Middle frontal gyrus (tissue), 1 donor: Measurements from ENCODE around the gene FUT6.
"Not testable (repeated sequence)": the region's sequence is repeated elsewhere in the genome, so short reads cannot be mapped to it uniquely, and the experiment has no call there.

ENCODE experiments used
- DNase-seq: peaks from one replicate; pipeline ENCODE4 v3.0.0-alpha.2; 2015; ENCODE audit warnings: low spot score; ENCODE audit errors: extremely low spot score

Gene FUT6

DNA sequence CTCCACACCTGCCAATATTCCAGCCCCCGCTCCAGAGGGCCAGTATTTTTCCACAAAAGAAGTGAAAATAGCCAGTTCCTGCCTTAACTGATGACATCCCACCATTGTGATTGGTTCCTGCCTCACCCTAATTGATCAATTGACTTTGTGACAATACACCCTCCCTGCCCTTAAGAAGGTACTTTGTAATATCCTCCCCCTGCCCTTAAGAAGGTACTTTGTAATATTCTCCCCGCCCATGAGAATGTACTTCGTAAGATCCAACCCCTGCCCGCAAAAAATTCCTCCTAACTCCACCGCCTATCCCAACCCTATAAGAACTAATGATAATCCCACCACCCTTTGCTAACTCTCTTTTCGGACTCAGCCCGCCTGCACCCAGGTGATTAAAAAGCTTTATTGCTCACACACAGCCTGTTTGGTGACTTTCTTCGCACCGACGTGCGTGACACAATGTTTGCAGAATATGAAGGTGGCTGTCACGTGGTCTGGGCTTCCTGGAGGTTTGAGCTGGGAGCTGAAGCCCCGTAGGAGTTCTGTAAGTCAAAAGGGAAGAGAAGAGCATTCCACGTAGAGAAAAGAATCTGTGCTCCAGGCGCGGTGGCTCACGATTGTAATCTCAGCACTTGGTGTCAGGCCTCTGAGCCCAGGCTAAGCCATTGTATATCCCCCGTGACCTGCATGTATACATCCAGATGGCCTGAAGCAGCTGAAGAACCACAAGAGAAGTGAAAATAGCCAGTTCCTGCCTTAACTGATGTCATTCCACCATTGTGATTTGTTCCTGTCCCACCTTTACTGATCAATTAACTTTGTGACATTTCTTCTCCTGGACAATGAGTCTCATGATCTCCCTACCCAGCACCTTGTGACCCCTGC, 17.9 kb upstream of the FUT6 start:
- no peak for DNase-seq

DNA sequence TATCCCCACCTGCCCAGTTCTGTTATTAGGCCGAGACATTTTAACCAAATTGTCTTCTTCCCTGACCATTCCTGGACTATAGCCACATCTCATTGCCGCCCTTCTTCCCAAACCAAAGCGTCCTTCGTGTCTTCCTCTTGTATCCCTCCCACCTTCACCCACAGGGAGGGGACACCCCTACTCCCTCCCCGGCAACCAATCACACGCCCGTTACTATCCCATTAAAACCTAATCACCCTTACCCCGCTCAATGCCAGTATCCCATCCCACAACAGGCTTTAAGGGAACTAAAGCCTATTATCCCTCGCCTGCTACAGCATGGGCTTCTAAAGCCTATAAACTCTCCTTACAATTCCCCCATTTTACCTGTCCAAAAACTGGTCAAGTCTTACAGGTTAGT, 15.6 kb upstream of the FUT6 start:
- DNase-seq: not testable (repeated sequence)

DNA sequence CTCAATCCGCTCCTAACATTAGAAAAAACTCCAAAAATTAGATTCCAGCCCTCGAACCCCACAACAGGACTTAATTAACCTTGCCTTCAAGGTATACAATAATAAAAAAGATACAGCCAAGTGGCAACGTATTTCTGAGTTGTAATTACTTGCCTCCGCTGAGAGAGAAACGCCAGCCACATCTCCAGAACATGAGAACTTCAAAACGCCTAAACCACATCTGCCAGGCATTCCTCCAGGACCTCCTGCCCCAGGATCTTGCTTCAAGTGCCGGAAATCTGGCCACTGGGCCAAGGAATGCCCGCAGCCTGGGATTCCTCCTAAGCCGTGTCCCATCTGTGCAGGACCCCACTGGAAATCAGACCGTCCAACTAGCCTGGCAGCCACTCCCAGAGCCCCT, 14.6 kb upstream of the FUT6 start:
- not testable (repeated sequence) for DNase-seq

DNA sequence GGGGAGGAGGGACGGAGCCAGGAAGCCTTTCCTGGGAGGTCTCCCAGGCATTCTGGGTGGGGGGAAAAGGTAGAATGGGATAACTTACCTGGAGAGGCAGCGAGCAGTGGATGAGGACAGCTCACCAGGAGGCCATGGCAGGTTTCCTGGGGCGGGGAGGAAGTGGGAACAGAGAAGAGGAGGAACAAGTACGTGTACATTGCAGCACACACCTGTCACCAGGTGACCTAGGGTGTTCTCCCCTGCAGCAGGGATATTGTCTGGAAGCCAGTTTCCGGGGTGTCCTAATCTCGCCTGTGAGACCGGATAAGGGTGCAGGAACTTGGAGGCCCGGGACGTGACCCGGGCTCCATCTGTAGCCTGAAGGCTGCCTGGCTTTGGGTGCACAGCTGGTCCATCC, 11.8 kb upstream of the FUT6 start, which contains the start of gene FUT3:
FUT3 (minus strand) TSS at position 148 of the 400 bp plus-strand sequence.
- no peak for DNase-seq

DNA sequence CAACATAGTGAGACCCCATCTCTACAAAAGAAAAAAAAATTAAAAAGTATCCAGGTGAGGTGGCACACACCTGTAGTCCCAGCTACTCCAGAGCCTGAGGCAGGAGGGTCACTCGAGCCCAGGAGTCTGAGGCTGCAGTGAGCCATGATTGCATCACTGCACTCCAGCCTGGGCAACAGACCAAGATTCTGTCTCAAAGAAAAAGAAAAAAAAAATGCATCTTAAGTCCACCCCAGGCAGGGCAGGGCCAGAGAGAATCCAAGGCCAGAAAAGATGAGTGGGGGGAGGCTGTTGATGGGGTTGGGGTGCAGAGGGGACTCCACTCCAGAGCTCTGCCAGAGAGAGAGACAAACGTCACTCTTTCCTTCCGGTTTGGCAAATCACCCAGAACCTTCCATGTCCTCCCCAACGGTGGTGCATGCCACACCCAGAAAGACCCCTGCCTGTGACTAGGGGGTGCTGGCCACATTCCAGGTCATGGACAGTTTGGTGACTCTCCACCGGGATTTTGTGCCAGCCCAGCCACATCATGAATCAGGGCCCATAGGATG, 11.3 kb upstream of the FUT6 start:
- no peak for DNase-seq

DNA sequence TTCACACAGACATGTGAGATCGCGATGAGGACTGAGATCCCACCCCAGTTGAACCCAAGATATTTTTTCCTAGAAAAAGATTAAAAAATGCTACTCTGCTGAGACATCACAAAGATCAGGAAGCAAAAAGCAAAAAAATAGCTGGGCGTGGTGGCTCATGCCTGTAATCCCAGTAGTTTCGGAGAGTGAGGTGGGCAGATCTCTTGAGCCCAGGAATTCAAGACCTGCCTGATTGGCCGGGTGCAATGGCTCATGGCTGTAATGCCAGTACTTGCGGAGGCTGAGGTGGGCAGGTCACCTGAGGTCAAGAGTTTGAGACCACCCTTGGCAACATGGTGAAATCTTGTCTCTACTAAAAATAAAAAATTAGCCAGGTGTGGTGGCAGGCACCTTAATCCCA, 10.7 kb upstream of the FUT6 start:
- DNase-seq: no peak

DNA sequence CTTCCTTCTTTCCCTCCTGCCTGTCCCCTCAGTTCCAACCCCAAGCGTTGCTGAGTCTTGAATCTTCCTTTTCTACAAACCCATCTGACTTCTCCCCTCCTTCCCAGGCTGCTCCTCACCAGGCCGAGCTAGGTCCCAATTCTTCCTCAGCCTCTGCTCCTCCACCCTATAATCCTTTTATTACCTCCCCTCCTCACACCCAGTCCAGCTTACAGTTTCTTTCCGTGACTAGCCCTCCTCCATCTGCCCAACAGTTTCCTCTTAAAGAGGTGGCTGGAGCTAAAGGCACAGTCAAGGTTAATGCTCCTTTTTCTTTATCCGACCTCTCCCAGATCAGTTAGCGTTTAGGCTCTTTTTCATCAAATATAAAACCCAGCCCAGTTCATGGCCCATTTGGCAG, 9.1 kb upstream of the FUT6 start:
- DNase-seq: not testable (repeated sequence)

DNA sequence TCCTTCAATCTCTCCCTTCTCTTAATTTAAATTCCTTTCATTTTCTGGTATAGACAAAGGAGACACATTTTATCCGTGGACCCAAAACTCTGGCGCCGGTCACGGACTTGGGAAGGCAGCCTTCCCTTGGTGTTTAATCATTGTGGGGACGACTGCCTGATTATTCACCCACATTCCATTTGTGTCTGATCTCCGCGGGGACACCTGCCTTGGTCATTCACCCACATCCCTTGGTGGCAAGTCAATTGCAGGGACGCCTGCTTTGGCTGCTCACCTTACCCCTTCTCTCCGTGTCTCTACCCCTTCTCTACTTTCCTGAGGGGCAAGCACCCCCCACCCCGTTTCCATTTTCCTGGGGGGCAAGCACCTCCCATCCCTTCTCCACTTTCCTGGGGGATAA, 8.3 kb upstream of the FUT6 start:
- not testable (repeated sequence) for DNase-seq

DNA sequence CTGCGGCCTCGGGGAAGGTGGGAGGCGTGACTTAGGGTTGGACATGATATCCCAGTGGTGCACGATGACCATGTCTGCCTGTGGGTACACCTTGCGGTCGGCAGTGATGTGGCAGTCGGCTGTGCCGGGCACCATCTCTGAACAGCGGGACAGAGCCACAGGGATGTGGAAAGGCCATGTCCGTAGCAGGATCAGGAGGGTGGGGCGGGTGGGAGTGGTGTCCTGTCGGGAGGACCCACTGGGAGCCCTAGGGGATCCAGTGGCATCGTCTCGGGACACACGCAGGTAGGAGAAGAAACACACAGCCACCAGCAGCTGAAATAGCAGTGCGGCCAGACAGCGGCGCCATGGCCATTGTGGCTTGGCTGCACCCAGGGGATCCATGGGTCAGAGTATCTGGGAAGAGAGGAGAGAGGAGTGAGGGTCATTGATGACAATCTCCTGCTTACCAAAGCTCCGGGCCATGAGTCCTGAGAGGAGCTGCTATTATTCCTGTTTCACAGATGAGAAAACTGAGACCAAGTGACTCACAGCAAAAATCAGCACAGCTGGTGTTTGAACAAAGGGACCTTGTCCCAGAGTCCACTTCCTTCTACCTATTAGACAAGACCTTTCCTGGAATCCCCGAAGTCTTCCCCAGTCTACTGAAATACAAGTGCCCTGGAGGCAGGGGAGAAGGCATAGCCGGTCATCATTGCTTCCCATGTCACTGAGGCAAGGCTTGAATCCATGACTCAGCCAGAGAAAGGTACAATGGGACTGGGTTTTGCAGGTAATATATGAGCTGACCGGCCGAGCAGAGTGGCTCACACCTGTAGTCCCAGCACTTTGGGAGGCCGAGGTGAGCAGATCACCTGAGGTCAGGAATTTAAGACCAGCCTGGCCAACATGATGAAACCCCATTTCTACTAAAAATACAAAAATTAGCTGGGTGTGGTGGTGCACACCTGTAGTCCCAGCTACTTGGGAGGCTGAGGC, 5.2 kb upstream of the FUT6 start:
- DNase-seq: no peak

DNA sequence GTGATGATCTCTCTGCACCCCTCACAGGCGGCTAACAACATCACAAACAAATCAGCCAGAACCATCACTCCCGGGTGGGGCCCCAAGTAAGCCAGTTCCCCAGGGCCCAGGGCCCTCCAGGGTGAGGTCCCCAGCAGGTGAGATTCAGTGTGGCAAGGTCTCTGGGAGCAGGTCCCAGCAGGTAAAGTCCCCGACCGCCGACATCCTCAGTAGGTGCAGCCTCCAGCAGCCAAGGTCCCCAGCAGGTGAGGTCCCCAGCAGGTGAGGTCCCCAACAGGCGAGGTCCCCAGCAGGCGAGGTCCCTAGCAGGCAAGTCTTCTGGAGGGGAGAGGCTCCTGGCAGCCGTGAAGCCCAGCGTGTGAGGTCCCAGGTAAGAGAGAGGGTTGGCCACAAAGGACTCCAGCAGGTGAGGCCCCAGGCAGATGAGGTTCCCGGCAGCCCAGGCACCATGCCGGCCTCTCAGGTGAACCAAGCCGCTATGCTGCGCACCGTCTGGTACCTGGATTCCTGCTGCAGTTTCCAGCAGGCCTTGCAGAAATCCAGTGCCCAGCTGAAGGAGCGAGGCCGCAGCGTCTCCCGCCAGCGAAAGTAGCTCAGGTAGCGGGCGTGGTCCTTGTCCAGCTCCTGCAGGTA, 3.9 kb upstream of the FUT6 start:
- DNase-seq: no peak

DNA sequence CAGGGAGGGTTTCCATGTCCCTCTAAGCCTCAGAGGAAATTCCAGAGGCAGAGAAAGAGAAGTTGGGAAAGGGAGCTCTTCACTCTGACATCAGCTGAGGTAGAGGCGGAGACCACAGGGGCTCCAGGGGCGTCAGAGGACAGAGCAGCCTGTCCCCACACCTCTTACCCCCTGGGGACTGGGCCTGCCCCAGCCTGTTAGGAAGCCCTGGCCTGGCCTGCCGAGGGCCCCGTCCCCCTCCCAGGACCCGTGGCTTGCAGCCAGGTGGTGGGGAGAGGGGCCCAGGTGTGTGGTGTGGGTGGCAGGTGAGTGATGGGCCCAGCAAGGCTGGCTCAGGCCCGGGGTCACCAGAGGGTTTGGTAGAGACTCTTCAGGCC, 2.2 kb upstream of the FUT6 start:
- DNase-seq: not testable (repeated sequence)

DNA sequence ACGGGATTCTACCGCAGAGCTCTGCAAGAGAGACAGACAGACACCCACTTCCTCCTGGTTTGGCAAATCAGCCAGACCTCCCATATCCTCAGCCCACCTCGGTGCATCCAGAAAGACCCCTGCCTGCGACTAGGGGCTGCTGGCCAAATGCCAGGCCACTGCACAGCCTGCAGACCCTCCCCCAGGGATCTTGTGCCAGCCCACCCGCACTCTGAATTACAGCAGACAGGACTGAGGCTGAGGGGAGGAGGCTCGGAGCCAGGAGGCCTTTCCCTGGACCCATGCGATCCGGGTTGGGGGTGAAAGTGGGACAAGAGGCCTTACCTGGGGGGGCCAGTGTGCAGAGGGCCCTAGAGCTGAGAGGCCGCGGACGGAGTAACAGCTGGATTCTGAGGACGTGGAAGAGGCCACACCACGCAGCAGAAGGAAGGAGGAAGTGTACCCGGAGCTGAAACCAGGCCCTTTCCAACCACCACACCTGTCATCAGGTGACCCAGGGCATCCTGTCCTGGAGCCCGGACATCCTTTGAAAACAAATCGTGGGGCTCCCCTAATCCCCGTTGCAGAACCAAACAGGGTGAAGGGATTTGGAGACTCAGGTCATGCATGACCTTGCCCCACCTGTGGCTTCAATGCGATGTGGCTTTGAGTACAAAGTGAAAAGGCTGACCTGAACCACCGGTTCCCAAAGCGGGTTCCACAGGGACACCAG, 993 bp downstream of the FUT6 start:
- no peak for DNase-seq

DNA sequence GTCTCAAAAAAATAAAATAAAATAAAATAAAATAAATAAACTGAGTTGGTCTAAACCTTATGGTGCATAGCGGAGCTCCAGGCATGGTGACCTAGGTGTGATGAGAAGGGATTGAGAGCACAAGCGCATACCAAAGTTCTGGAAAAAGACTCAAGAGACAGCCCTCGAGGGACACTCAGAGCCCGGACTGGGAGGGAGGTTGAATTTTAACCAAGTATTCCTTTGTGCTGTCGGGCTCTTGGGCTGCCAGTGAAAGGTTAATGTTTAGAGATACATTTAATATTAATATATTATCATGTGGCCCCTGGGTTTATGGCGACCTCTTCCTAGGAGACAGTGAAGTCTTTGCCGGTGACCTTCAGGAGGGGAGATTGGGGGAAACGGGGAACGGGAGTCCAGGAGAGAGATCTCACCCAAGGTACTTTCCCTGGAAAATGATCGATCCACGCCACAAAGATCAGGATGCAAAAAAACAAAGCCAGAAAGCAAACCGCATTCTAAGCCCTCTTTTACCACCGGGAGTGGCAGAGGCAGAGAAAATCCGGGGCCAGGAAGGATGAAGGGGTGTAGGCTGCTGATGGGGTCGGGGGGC, 1.6 kb downstream of the FUT6 start:
- DNase-seq: no peak

DNA sequence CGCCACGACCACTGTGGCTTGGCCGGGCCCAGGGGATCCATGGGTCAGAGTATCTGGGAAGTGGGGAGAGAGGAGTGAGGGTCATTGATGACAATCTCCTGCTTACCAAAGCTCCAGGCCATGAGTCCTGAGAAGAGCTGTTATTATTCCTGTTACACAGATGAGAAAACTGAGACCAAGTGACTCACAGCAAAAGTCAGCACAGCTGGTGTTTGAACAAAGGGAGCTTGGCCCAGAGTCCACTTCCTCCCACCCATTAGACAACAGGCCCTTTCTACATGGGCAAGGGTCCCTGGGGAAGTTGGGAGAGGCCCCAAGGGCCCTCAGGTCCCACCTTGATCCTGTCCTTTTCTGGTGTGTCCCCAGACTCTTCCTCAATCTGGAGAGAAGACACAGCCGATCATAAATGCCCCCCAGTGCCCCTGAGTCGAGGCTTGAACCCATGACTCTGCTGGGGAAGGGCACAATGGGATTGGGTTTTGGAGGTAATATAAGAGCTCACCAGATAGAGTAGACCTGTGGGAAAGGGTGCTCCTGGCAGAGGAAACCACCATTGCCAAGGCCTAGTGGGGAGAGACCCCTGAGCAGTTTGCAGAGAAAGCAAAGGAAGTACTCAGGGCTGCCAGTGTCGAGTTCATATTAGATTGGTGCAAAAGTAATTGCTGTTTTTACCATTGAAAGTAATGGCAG, 6.8 kb downstream of the FUT6 start:
- no peak for DNase-seq

DNA sequence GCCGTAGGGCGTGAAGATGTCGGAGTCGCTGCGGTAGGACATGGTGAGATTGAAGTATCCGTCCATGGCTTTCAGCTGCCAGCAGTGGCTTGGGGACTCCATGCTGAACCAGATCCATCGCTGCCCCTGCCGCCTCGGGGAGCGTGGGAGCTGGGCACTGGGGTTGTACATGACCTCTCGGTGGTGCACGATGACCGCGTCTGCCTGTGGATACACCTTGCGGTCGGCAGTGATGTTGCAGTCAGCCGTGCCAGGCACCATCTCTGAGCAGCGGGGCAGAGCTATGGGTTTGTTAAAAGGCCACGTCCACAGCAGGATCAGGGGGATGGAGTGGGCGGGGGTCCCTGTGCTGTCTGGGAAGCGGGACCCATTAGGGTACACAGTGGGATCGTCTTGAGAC, 7.4 kb downstream of the FUT6 start:
- DNase-seq: no peak

DNA sequence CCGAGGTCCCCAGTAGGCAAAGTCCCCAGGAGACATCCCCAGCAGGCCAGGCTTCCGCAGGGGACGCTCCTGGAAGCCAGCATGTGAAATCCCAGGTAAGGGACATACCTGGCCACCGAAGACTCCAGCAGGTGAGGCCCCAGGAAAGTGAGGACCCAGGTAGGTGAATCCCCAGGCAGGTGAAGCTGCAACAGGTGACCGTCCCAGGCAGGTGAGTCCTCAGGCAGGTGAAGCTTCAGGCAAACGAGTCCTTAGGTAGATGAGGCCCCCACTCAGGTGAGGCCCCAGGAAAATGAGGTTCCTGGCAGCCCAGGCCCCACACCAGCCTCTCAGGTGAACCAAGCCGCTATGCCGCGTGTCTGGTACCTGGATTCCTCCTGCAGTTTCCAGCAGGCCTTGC, 8.3 kb downstream of the FUT6 start:
- no peak for DNase-seq

DNA sequence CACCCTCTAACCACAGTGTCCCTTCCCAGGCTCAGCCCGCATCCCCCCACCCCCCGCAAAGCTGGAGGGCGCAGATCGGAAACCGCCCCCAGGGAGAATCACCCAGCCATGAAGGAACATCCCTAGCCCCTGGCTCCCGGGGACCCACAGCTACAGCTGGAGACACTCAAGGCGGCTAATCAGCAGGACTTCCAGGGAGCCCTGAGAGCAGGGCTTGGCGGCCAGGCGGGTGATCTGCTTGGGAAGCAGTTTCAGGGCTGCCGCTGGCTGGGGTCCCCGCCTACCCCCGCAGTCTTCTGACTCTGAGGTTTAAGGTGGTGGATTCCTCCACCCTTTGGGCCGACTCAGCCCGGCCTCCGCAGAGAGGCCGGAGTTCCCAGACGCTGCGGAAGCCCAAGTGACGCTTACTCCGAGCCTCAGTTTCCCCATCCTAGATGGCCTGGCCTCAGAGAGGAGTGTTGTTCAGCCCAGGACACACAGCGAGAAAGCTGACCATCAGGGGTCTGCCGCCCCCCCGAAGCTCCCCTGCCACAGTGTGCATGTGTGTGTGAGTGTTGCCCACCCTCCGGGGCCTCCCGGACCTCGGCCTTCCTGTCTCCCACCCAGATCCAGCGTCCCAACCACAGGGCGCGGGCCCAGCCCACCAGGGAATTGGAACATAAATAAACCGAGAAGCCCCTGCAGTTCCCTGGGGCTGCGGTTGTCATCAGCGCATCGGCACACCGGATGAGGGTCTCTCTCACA, 9.8 kb downstream of the FUT6 start:
- no peak for DNase-seq

DNA sequence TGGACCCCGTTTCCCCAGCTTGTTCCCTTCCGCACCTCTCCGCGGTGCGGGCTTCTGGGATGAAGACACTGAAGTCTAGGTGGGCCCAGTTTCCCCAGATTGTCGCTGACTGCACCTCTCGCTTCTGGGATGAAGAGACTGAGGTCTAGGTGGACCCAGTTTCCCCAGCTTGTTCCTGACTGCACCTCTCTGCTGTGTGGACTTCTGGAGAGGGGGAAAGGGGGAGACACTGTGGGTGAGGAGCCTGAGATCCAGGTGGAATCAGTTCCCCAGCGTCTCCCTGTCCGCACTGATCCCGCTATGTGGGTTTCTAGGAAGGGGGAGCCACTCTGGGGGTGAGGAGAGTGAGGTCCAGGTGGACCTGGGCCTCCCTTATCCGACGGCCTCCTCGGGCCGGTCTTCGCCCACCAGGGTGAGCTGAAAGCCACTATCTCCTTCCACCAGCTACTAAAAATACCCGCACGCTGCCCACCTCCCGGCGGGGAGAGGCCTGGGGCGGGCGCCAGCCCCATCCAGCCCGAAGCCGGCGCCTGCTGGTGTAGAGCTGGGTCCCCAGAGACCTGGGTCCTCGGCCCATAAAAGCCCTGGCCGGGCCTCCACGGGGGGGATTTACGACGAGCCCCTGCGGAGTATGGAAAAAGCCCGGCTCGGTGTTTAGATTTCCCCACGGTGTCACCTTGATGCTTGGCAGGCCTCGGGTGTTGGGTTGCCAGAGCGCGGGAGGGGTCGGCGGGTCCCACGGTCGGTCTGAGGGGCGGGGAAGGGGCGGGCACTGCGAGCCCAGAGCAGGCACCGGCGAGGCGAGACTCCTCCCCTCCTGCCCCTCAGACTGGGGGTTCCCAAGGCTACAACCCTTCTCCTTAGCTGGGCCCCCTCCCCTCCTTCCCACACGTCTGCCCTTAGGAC, 10.6 kb downstream of the FUT6 start:
- no peak for DNase-seq
